ENCODE measurements around the gene SORBS2.

- TF ChIP-seq CTCF (IDR thresholded peaks at IDR 0.05; ENCODE audit: poor library complexity, severe bottlenecking) (no peak), SMC3 (conservative IDR thresholded peaks at IDR 0.05; ENCODE audit: poor library complexity) (no peak), POLR2AphosphoS5 (IDR thresholded peaks at IDR 0.05) (no peak), EP300 (conservative IDR thresholded peaks at IDR 0.05; ENCODE audit: poor library complexity, severe bottlenecking) (no peak), RAD21 (conservative IDR thresholded peaks at IDR 0.05) (no peak)
Measured at GRCh38 chr4:185682236-185682635, 129.8 kb downstream of the SORBS2 start.
